GM12892 (cell line): Measurements from ENCODE around the gene SVOP.

Experiments
- POLR2A ChIP-seq: IDR thresholded peaks from 2 replicates; pipeline ENCODE4 v1.6.1; 2011; ENCODE audit warnings: low read depth, low read length, control low read depth
- TAF1 ChIP-seq: IDR thresholded peaks from 2 replicates; pipeline ENCODE4 v1.6.1; 2011; ENCODE audit warnings: low read depth, mild to moderate bottlenecking, control low read depth, low read length, borderline replicate concordance

GRCh38 chr12:109010259-109010658 lies 10.6 kb downstream of the SVOP start:
- TF ChIP-seq POLR2A, result no peak
- TF ChIP-seq TAF1, result no peak
